ENCODE measurements around the gene ATP12A.
A peak's percentile ranks its signal among the peaks of the same experiment; 100 is the strongest.

Gene ATP12A

GRCh38 chr13:24688111-24688510 lies 7.9 kb downstream of the ATP12A start:
- no peak for DNase-seq (ENCODE audit: low read depth in 3 of 3)

DNA sequence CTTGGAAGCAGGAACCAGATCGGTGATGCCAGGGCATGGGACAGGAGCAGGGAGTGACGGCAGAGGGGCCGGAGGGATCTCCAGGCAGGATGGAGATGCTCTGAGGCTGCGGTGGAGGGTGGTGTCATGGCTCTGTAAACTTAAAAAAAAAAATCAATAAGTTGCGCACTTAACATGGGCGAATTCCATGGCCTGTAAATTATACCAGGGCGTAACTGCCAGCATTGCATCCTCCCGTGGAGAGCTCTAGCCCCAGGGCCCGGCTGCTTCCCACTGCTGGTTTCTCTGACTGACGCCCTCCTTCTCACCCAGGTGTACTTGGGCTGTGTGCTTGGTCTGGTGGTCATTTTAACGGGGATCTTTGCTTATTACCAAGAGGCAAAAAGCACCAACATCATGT lies 8.7 kb downstream of the ATP12A start:
- no peak for DNase-seq (ENCODE audit: low read depth in 3 of 3)

DNA sequence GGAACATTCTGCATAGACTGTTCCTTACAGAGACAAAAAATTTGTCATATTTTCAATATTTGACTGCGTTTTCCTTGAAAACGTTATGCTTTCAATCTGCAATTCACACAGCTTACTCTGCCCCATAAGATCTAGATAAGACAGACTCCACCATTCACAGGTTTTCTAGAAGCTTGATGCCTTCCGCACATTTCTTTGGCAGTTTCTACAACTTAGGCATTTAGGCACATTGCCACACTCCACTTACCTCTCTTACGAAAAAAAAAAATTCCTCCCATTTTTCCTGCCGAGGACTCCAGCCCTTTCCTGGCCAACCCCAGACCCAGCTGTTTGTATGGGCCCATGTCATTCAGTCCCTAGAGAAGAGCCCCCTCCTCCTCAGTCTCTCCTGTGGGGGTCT lies 11.2 kb downstream of the ATP12A start:
- no peak for DNase-seq (ENCODE audit: low read depth in 3 of 3)

DNA sequence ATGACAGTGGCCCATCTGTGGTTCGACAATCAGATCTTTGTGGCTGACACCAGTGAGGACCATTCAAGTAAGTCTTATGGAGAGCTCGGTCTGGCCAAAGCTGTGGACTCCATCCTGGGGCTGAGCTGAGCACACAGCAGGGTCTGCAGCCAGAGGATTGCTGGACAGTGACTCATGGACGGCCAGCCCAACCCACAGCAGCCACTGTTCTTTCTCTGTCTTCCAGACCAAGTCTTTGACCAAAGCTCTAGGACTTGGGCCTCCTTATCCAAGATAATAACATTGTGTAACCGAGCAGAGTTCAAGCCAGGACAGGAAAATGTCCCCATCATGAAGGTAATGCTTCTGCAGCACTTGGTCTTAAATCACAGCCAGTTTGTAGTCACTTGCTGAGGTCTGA lies 12.4 kb downstream of the ATP12A start:
- DNase-seq (ENCODE audit: low read depth in 3 of 3): no peak

- DNase-seq (ENCODE audit: low read depth in 3 of 3): peak in 2 of 3 donors; percentile 20 to 47
Measured at GRCh38 chr13:24693862-24694471, 13.8 kb downstream of the ATP12A start.

DNA sequence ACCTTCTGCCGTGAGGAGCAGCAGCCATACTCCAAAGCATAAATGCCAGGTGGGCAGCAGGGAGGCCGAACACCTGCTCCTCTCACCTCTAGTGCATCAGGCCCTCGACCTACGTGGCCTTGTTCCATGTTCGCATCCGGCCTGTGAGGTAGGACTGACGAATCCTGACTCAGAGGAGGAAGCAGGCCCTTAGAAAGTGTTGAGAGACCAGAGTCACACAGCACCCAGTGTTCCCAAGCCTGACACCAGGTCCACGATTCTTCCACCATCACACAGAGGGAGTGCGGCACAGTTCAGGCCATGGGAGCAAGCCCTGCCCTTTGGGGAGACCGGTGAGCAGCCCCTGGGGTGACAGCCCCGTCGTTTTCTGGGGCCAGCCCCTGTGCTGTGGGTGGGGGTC lies 14.7 kb downstream of the ATP12A start:
- DNase-seq (ENCODE audit: low read depth in 3 of 3): no peak

DNA sequence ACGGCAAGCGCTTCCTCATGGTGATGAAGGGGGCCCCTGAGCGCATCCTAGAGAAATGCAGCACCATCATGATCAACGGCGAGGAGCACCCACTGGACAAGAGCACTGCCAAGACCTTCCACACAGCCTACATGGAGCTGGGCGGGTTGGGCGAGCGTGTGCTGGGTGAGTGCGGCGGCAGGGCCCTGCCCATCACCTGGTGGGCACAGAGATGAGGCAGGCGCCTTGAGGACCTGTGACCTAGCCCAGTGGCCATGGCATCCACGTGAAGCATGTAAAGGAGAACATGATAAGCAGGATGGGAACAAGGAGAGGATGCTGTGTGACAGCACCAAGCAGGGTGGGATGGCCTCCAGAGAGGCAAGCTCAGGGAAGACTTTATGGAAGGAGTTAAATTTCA lies 18.5 kb downstream of the ATP12A start:
- DNase-seq (ENCODE audit: low read depth in 3 of 3): no peak

DNA sequence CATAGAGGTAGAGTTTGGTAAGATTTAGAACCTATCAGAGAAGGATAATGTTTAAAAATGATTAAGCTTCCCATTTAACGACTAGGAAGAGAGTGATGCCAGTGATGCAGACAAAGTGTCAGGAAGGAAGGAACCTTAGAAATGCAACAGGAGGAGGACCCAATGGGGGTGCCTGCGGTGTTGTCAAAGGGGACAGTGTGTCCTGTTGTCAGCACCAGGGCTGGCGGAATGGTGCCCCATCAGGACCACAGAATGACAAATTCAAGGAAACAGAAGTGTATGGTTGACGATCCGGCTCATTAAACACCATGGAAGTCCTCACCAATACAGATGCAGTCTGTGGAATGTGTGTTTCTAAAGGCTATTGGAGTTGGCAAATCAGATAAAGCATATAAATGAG lies 19.3 kb downstream of the ATP12A start:
- DNase-seq (ENCODE audit: low read depth in 3 of 3): no peak

GRCh38 chr13:24700539-24700938 lies 20.3 kb downstream of the ATP12A start:
- no peak for DNase-seq (ENCODE audit: low read depth in 3 of 3)

GRCh38 chr13:24706886-24707585 lies 26.8 kb downstream of the ATP12A start:
- no peak for DNase-seq (ENCODE audit: low read depth in 3 of 3)

GRCh38 chr13:24709186-24709913 lies 29.1 kb downstream of the ATP12A start:
- peak; percentile 28 to 43 (median 32) for DNase-seq (ENCODE audit: low read depth in 3 of 3)

GRCh38 chr13:24713022-24713421 lies 32.8 kb downstream of the ATP12A start:
- DNase-seq (ENCODE audit: low read depth in 3 of 3): no peak

DNA sequence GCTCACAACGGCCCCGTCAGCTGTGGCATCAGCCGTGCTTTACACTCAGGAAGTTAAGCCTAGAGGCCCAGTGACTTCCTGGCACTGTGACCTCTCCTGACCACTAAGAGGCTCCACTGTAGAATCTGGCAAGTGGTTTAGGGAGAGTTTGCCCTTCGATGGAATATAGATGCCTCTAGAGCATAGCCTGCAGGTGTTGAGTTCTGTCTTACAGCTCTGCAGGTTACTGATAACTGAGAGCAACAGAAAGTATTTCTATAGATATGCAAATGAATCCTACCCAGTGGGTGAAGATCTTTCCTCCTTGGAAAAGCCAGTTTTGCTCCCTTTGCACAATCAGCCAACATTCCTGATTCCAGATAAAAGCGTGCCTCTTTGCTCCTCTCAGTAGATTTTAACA lies 35.8 kb downstream of the ATP12A start:
- DNase-seq (ENCODE audit: low read depth in 3 of 3): no peak

- DNase-seq (ENCODE audit: low read depth in 3 of 3): no peak
Measured at GRCh38 chr13:24716446-24716845, 36.2 kb downstream of the ATP12A start.

DNA sequence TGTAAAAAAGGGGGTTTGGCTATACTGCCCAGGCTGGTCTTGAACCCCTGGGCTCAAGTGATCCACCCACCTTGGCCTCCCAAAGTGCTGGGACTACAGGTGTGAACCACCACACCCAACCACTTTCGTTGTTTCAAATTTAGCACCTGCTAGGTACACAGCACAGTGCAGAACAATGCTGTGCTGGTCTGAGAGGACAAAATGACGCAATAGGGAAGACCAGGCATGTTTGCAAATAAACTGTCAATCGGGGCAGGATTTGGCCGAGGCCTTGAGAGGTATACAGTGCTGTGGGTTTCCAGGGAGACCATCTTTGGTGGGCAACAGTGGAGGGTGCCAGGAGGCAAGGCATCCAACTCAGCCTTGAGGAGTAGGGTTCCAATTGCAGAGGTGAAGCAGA lies 37.0 kb downstream of the ATP12A start:
- DNase-seq (ENCODE audit: low read depth in 3 of 3): no peak

DNA sequence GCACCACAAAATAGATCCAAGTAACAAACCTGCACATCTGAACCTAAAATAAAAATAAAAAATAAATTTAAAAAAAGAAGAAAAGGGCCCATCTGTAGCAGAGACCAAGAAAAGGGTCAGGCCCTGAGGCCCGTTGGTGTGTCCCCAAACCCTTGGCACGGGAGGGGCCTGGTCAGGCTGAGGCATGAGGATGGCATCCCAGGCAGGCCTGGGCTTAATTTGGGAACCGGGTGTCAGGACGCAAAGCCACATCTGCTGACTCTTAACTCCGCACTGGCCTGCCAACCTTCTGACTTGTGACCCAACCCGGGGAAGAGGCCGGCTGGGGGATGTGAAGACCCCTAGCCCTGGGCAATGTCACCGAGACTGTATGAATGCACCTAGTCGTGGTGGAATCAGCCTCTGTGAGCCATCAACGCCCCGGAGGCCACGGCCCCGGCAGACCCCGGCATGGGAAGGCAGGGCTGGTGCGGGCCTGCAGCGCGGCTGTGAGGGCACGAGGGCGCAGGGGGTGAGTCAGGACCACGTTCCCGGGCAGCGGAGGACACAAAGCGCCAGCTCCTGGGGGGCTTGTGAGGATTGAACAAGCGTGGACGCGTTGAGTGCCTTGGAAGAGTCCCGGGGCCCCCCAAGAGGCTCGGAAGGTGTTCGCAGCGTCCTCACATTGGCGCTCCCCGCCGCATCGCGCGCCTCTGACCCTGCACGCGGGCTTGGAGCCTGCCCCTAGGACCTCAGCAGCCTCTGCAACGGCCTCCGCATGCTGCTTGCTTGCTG lies 38.2 kb downstream of the ATP12A start:
- no peak for DNase-seq (ENCODE audit: low read depth in 3 of 3)

DNA sequence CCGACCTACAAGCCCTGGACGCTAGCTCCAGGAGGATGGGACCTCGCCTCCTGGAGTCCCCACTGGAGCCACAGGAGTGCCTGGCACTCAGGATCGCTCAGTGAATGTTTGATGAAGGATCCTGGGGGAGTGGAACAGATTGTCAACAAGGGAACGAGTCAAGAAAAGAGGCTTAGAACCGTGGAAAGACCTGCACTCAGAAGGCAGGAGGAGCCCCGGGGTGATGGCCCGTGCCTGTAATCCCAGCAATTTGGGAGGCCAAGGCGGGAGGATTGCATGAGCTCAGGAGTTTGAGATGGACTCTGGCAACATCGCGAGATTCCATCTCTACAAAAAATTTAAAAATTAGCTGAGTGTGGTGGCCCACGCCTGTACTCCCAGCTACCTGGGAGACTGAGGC lies 38.9 kb downstream of the ATP12A start:
- DNase-seq (ENCODE audit: low read depth in 3 of 3): no peak

GRCh38 chr13:24723206-24723605 lies 43.0 kb downstream of the ATP12A start:
- no peak for DNase-seq (ENCODE audit: low read depth in 3 of 3)

DNA sequence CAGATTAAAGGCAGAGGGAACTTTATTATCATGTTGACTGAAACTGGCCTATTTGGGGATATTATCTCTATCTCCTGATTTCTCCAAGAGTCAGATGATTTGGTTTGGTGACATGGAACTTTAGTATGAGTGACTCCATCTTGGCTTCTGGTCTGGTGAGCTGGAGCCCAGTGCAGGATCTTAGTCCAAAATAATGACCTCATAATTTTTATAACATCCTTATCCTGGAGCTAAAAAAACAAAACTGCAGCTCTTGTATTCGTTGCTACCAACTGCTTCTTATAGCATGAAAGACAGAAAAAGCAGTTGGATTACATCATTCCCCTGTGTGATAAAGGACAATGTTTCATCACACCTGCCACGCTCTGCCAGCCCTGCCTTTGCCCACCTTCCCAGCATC lies 44.5 kb downstream of the ATP12A start:
- DNase-seq (ENCODE audit: low read depth in 3 of 3): no peak

DNA sequence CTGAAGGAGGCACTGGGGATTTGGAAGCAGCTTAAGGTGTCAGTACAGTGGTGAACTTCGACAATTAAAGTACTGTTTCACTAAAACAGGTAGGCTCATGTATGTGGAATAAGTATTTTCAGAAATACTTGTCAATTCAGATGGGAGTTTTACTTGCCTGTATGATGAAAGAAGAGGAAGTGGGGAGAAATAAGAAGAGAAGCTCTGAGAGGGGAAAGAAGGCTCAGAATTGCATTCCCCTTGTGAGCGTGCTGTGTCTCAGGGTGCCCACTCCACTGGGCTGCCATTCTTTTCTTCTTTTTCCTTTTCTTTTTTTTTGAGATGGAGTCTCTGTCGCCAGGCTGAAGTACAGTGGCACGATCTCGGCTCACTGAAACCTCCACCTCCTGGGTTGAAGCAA lies 45.2 kb downstream of the ATP12A start:
- DNase-seq (ENCODE audit: low read depth in 3 of 3): no peak

DNA sequence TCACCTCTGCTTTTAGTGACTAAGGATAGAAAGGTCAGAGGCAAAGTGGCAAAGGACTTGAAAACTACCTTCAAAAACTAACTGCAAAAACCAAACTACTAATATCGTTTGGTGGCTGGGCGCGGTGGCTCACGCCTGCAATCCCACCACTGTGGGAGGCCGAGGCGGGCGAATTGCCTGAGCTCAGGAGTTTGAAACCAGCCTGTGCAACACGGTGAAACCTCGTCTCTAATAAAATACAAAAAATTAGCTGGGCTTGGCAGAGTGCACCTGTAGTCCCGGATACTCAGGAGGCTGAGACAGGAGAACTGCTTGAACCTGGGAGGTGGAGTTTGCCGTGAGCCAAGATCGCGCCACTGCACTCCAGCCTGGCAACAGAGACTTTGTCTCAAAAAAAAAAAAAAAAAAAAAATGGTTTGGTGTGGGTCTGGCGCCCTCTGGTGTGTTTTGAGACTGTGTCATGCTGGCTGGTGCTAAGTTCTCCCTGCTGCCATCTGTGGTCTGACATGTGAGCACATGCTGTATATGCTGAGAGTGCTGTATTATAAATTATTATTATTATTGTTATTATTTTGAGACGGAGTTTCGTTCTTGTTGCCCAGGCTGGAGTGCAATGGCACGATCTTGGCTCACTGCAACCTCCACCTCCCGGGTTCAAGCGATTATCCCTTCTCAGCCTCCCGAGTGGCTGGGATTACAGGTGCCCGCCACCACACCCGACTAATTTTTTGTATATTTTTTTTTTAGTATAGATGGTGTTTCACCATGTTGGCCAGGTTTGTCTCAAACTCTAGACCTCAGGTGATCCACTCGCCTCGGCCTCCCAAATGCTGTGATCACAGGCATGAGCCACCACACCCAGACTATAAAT lies 47.8 kb downstream of the ATP12A start:
- peak; percentile 33 to 59 (median 37) for DNase-seq (ENCODE audit: low read depth in 3 of 3)

Measured in stimulated activated CD4-positive, alpha-beta T cell treated with anti-CD3 and anti-CD28 coated beads, TNF-alpha, amount 100 ng/mL, for 48 hours (primary cell).